ENCODE measurements around the gene FBXO22. TPM values are rescaled to one million over a fixed set of nuclear protein-coding genes. Genes with fewer than 3 reads are reported as not detected.
"Not testable (repeated sequence)": the region's sequence is repeated elsewhere in the genome, so short reads cannot be mapped to it uniquely, and the experiment has no call there.

The FBXO22 gene
- total and polyA plus RNA-seq, 7 donors = 10.8 to 21.5 (median 15.7) TPM

GRCh38 chr15:75869446-75869845, 34.2 kb upstream of the FBXO22 start:
- Histone ChIP-seq H3K27me3 (no peaks in the 10 kb centered on the region), H3K4me3 (no peak overlapping the region), H3K36me3 (peaks cover 8 to 33% (median 9%) of the 10 kb centered on the region in 4 donors), H3K27ac (no peak overlapping the region), H3K9me3 (no peaks in the 10 kb centered on the region), H3K4me1 (peaks cover 0 to 5% (median 1%) of the 10 kb centered on the region in 4 donors)
- no peak for DNase-seq
- TF ChIP-seq CTCF (IDR thresholded peaks at IDR 0.05) = no peak
- no peak for TF ChIP-seq POLR2A (IDR thresholded peaks at IDR 0.05)
- no peak for TF ChIP-seq EP300 (IDR thresholded peaks at IDR 0.05)
- TF ChIP-seq POLR2AphosphoS5 (IDR thresholded peaks at IDR 0.05) = no peak
- intact Hi-C loops (cut with DNase I) = no loop called here

- intact Hi-C loops (cut with DNase I); DNase-seq; H3K27ac ChIP-seq; H3K4me1 ChIP-seq; H3K27me3 ChIP-seq; H3K9me3 ChIP-seq; H3K4me3 ChIP-seq: not testable (repeated sequence)
- peaks cover 8 to 48% (median 11%) of the 10 kb centered on the region in 4 donors for H3K36me3 ChIP-seq
- 91 to 93% methylated on average over 1 of the region's 1 CpG for WGBS, 2 donors
These were observed 32.1 kb upstream of the FBXO22 start for GRCh38 chr15:75871589-75871988.

GRCh38 chr15:75872403-75872990, 31.2 kb upstream of the FBXO22 start:
- no peak for DNase-seq
- H3K36me3 ChIP-seq = peaks cover 8 to 54% (median 11%) of the 10 kb centered on the region in 4 donors
- no peaks in the 10 kb centered on the region for H3K4me1 ChIP-seq
- no peaks in the 10 kb centered on the region for H3K9me3 ChIP-seq
- TF ChIP-seq POLR2A (IDR thresholded peaks at IDR 0.05) (no peak), POLR2AphosphoS5 (IDR thresholded peaks at IDR 0.05) (no peak), EP300 (IDR thresholded peaks at IDR 0.05) (no peak), CTCF (IDR thresholded peaks at IDR 0.05) (no peak)
- H3K4me3 ChIP-seq = no peak overlapping the region
- no peaks in the 10 kb centered on the region for H3K27me3 ChIP-seq
- no peak overlapping the region for H3K27ac ChIP-seq
- WGBS, 2 donors = 92% methylated on average over 4 of the region's 4 CpGs
- intact Hi-C loops (cut with DNase I) = no loop called here

GRCh38 chr15:75884041-75884440, 19.6 kb upstream of the FBXO22 start:
- H3K9me3 ChIP-seq = no peaks in the 10 kb centered on the region
- TF ChIP-seq CTCF (IDR thresholded peaks at IDR 0.05) (no peak), POLR2AphosphoS5 (IDR thresholded peaks at IDR 0.05) (no peak), EP300 (IDR thresholded peaks at IDR 0.05) (no peak), POLR2A (IDR thresholded peaks at IDR 0.05) (no peak)
- H3K4me1 ChIP-seq = no peaks in the 10 kb centered on the region
- H3K4me3 ChIP-seq = no peak overlapping the region
- no peaks in the 10 kb centered on the region for H3K27me3 ChIP-seq
- no peak for DNase-seq
- intact Hi-C loops (cut with DNase I) = no loop called here
- 62 to 75% methylated on average over 1 of the region's 1 CpG for WGBS, 2 donors
- peaks cover 0 to 30% (median 3%) of the 10 kb centered on the region in 4 donors for H3K36me3 ChIP-seq
- H3K27ac ChIP-seq = no peak overlapping the region

GRCh38 chr15:75887178-75887577, 16.5 kb upstream of the FBXO22 start:
- Histone ChIP-seq H3K4me1 (peaks cover 0 to 6% (median 0%) of the 10 kb centered on the region in 4 donors), H3K27me3 (no peaks in the 10 kb centered on the region), H3K27ac (no peak overlapping the region), H3K4me3 (no peak overlapping the region), H3K9me3 (no peaks in the 10 kb centered on the region), H3K36me3 (peaks cover 0 to 28% (median 4%) of the 10 kb centered on the region in 4 donors)
- TF ChIP-seq CTCF (IDR thresholded peaks at IDR 0.05) (no peak), POLR2AphosphoS5 (IDR thresholded peaks at IDR 0.05) (no peak)
- intact Hi-C loops (cut with DNase I) = no loop called here
- WGBS, 2 donors = 52 to 84% methylated on average over 1 of the region's 1 CpG
- no peak for DNase-seq
